ENCODE results near the gene FAM3B.

FAM3B gene

GRCh38 chr21:41388259-41388658 lies 71.7 kb downstream of the FAM3B start:
- no peaks in the 10 kb centered on the region for H3K9me3 ChIP-seq (ENCODE audit: control insufficient read depth, low read length)
- H3K9ac ChIP-seq (ENCODE audit: low read length), result peak overlapping the region; percentile 64
- H3K4me1 ChIP-seq (ENCODE audit: control insufficient read depth, insufficient read depth, low read length), result peaks cover 23% of the 10 kb centered on the region
- no peak overlapping the region for H3K4me3 ChIP-seq (ENCODE audit: low read length)
- no peak for DNase-seq (ENCODE audit: low read depth)
- peaks cover 8% of the 10 kb centered on the region for H3K36me3 ChIP-seq (ENCODE audit: control insufficient read depth, insufficient read depth, low read length, severe bottlenecking)
- H3K27me3 ChIP-seq (replicated peaks; ENCODE audit: control insufficient read depth, insufficient read depth, low read length), result no peaks in the 10 kb centered on the region

GRCh38 chr21:41390043-41390639 lies 73.5 kb downstream of the FAM3B start:
- no peak for DNase-seq (ENCODE audit: low read depth)
- no peaks in the 10 kb centered on the region for H3K27me3 ChIP-seq (replicated peaks; ENCODE audit: control insufficient read depth, insufficient read depth, low read length)
- H3K9ac ChIP-seq (ENCODE audit: low read length), result no peak overlapping the region
- peaks cover 8% of the 10 kb centered on the region for H3K36me3 ChIP-seq (ENCODE audit: control insufficient read depth, insufficient read depth, low read length, severe bottlenecking)
- peaks cover 23% of the 10 kb centered on the region for H3K4me1 ChIP-seq (ENCODE audit: control insufficient read depth, insufficient read depth, low read length)
- H3K4me3 ChIP-seq (ENCODE audit: low read length), result no peak overlapping the region
- H3K9me3 ChIP-seq (ENCODE audit: control insufficient read depth, low read length), result no peaks in the 10 kb centered on the region

- peaks cover 13% of the 10 kb centered on the region for H3K4me1 ChIP-seq (ENCODE audit: control insufficient read depth, insufficient read depth, low read length)
- H3K4me3 ChIP-seq (ENCODE audit: low read length), result no peak overlapping the region
- DNase-seq (ENCODE audit: low read depth), result no peak
- peaks cover 19% of the 10 kb centered on the region for H3K36me3 ChIP-seq (ENCODE audit: control insufficient read depth, insufficient read depth, low read length, severe bottlenecking)
- H3K9ac ChIP-seq (ENCODE audit: low read length), result no peak overlapping the region
- no peaks in the 10 kb centered on the region for H3K27me3 ChIP-seq (replicated peaks; ENCODE audit: control insufficient read depth, insufficient read depth, low read length)
- H3K9me3 ChIP-seq (ENCODE audit: control insufficient read depth, low read length), result no peaks in the 10 kb centered on the region
Measured at GRCh38 chr21:41393876-41394465, 77.4 kb downstream of the FAM3B start.

- peaks cover 13% of the 10 kb centered on the region for H3K36me3 ChIP-seq (ENCODE audit: control insufficient read depth, insufficient read depth, low read length, severe bottlenecking)
- H3K9me3 ChIP-seq (ENCODE audit: control insufficient read depth, low read length), result no peaks in the 10 kb centered on the region
- no peaks in the 10 kb centered on the region for H3K27me3 ChIP-seq (replicated peaks; ENCODE audit: control insufficient read depth, insufficient read depth, low read length)
- DNase-seq (ENCODE audit: low read depth), result peak; percentile 65
- no peak overlapping the region for H3K4me3 ChIP-seq (ENCODE audit: low read length)
- H3K4me1 ChIP-seq (ENCODE audit: control insufficient read depth, insufficient read depth, low read length), result peaks cover 13% of the 10 kb centered on the region
- peak overlapping the region; percentile 5 for H3K9ac ChIP-seq (ENCODE audit: low read length)
Measured at GRCh38 chr21:41396558-41397075, 80.0 kb downstream of the FAM3B start.

- no peak for DNase-seq (ENCODE audit: low read depth)
- H3K4me3 ChIP-seq (ENCODE audit: low read length), result no peak overlapping the region
- no peaks in the 10 kb centered on the region for H3K9me3 ChIP-seq (ENCODE audit: control insufficient read depth, low read length)
Measured at GRCh38 chr21:41397471-41397891, 80.9 kb downstream of the FAM3B start.

GRCh38 chr21:41398251-41398650 lies 81.7 kb downstream of the FAM3B start:
- no peak for DNase-seq (ENCODE audit: low read depth)
- Histone ChIP-seq H3K9ac (ENCODE audit: low read length) (no peak overlapping the region), H3K9me3 (ENCODE audit: control insufficient read depth, low read length) (no peaks in the 10 kb centered on the region), H3K27me3 (replicated peaks; ENCODE audit: control insufficient read depth, insufficient read depth, low read length) (no peaks in the 10 kb centered on the region), H3K4me3 (ENCODE audit: low read length) (no peak overlapping the region), H3K36me3 (ENCODE audit: control insufficient read depth, insufficient read depth, low read length, severe bottlenecking) (peaks cover 24% of the 10 kb centered on the region), H3K4me1 (ENCODE audit: control insufficient read depth, insufficient read depth, low read length) (peaks cover 13% of the 10 kb centered on the region)

More at GRCh38 chr21:41397471-41397891, 80.9 kb downstream of the FAM3B start:
- Histone ChIP-seq H3K4me1 (ENCODE audit: control insufficient read depth, insufficient read depth, low read length) (peaks cover 13% of the 10 kb centered on the region), H3K9ac (ENCODE audit: low read length) (no peak overlapping the region), H3K36me3 (ENCODE audit: control insufficient read depth, insufficient read depth, low read length, severe bottlenecking) (peaks cover 20% of the 10 kb centered on the region), H3K27me3 (replicated peaks; ENCODE audit: control insufficient read depth, insufficient read depth, low read length) (no peaks in the 10 kb centered on the region)

- peaks cover 13% of the 10 kb centered on the region for H3K4me1 ChIP-seq (ENCODE audit: control insufficient read depth, insufficient read depth, low read length)
- H3K9ac ChIP-seq (ENCODE audit: low read length), result no peak overlapping the region
- no peaks in the 10 kb centered on the region for H3K9me3 ChIP-seq (ENCODE audit: control insufficient read depth, low read length)
- no peak overlapping the region for H3K4me3 ChIP-seq (ENCODE audit: low read length)
- peaks cover 24% of the 10 kb centered on the region for H3K36me3 ChIP-seq (ENCODE audit: control insufficient read depth, insufficient read depth, low read length, severe bottlenecking)
- no peak for DNase-seq (ENCODE audit: low read depth)
- no peaks in the 10 kb centered on the region for H3K27me3 ChIP-seq (replicated peaks; ENCODE audit: control insufficient read depth, insufficient read depth, low read length)
Measured at GRCh38 chr21:41398831-41399230, 82.2 kb downstream of the FAM3B start.

- H3K4me3 ChIP-seq (ENCODE audit: low read length), result no peak overlapping the region
- H3K4me1 ChIP-seq (ENCODE audit: control insufficient read depth, insufficient read depth, low read length), result peaks cover 13% of the 10 kb centered on the region
- no peaks in the 10 kb centered on the region for H3K27me3 ChIP-seq (replicated peaks; ENCODE audit: control insufficient read depth, insufficient read depth, low read length)
- DNase-seq (ENCODE audit: low read depth), result no peak
- peaks cover 24% of the 10 kb centered on the region for H3K36me3 ChIP-seq (ENCODE audit: control insufficient read depth, insufficient read depth, low read length, severe bottlenecking)
- no peaks in the 10 kb centered on the region for H3K9me3 ChIP-seq (ENCODE audit: control insufficient read depth, low read length)
- H3K9ac ChIP-seq (ENCODE audit: low read length), result no peak overlapping the region
Measured at GRCh38 chr21:41399246-41399800, 82.7 kb downstream of the FAM3B start.

- peaks cover 25% of the 10 kb centered on the region for H3K36me3 ChIP-seq (ENCODE audit: control insufficient read depth, insufficient read depth, low read length, severe bottlenecking)
- H3K9ac ChIP-seq (ENCODE audit: low read length), result no peak overlapping the region
- no peaks in the 10 kb centered on the region for H3K27me3 ChIP-seq (replicated peaks; ENCODE audit: control insufficient read depth, insufficient read depth, low read length)
- H3K9me3 ChIP-seq (ENCODE audit: control insufficient read depth, low read length), result no peaks in the 10 kb centered on the region
- no peak for DNase-seq (ENCODE audit: low read depth)
- peaks cover 5% of the 10 kb centered on the region for H3K4me1 ChIP-seq (ENCODE audit: control insufficient read depth, insufficient read depth, low read length)
- H3K4me3 ChIP-seq (ENCODE audit: low read length), result no peak overlapping the region
Measured at GRCh38 chr21:41402231-41402630, 85.6 kb downstream of the FAM3B start.

- H3K4me3 ChIP-seq (ENCODE audit: low read length), result no peak overlapping the region
- H3K9me3 ChIP-seq (ENCODE audit: control insufficient read depth, low read length), result no peaks in the 10 kb centered on the region
- H3K4me1 ChIP-seq (ENCODE audit: control insufficient read depth, insufficient read depth, low read length), result peaks cover 3% of the 10 kb centered on the region
- no peak for DNase-seq (ENCODE audit: low read depth)
- peaks cover 25% of the 10 kb centered on the region for H3K36me3 ChIP-seq (ENCODE audit: control insufficient read depth, insufficient read depth, low read length, severe bottlenecking)
- H3K9ac ChIP-seq (ENCODE audit: low read length), result no peak overlapping the region
- H3K27me3 ChIP-seq (replicated peaks; ENCODE audit: control insufficient read depth, insufficient read depth, low read length), result no peaks in the 10 kb centered on the region
Measured at GRCh38 chr21:41402796-41403195, 86.2 kb downstream of the FAM3B start.

- DNase-seq (ENCODE audit: low read depth), result no peak
- H3K27me3 ChIP-seq (replicated peaks; ENCODE audit: control insufficient read depth, insufficient read depth, low read length), result no peaks in the 10 kb centered on the region
- H3K9me3 ChIP-seq (ENCODE audit: control insufficient read depth, low read length), result no peaks in the 10 kb centered on the region
- H3K4me3 ChIP-seq (ENCODE audit: low read length), result no peak overlapping the region
- H3K9ac ChIP-seq (ENCODE audit: low read length), result no peak overlapping the region
- peaks cover 3% of the 10 kb centered on the region for H3K4me1 ChIP-seq (ENCODE audit: control insufficient read depth, insufficient read depth, low read length)
- peaks cover 28% of the 10 kb centered on the region for H3K36me3 ChIP-seq (ENCODE audit: control insufficient read depth, insufficient read depth, low read length, severe bottlenecking)
Measured at GRCh38 chr21:41403331-41403730, 86.7 kb downstream of the FAM3B start.
